GM23248 (cell line): Measurements from ENCODE around the gene EYA4. TPM values are rescaled to one million over a fixed set of nuclear protein-coding genes. Genes with fewer than 3 reads are reported as not detected.

ENCODE experiments used
- DNase-seq: peaks from one replicate; pipeline ENCODE4 v3.0.0-alpha.2; 2015
- H2AFZ ChIP-seq: fragments of 200-600 bp; sonication (generic); 2 replicates; pipeline ENCODE4 v1.6.1; 2016; ENCODE audit warnings: antibody characterized with exemption
- H3F3A ChIP-seq: fragments of 200-600 bp; sonication (generic); 2 replicates; pipeline ENCODE4 v1.6.1; 2016; ENCODE audit warnings: mild to moderate bottlenecking, antibody characterized with exemption, mixed run types; ENCODE audit not compliant: insufficient read depth
- H3K27ac ChIP-seq: fragments of 200-600 bp; sonication (generic); 2 replicates; pipeline ENCODE4 v1.5.1; 2016; ENCODE audit warnings: mild to moderate bottlenecking
- H3K27me3 ChIP-seq: fragments of 200-600 bp; sonication (generic); replicated peaks from 2 replicates; pipeline ENCODE4 v1.6.1; 2016; ENCODE audit warnings: mild to moderate bottlenecking; ENCODE audit not compliant: insufficient read depth
- H3K36me3 ChIP-seq: fragments of 200-600 bp; sonication (generic); 2 replicates; pipeline ENCODE4 v1.6.1; 2016; ENCODE audit warnings: low read depth, mild to moderate bottlenecking
- H3K4me1 ChIP-seq: fragments of 200-600 bp; sonication (generic); 2 replicates; pipeline ENCODE4 v1.6.1; 2016; ENCODE audit warnings: mild to moderate bottlenecking; ENCODE audit not compliant: insufficient read depth
- H3K4me2 ChIP-seq: fragments of 200-600 bp; sonication (generic); one replicate; pipeline ENCODE4 v1.6.1; 2016; ENCODE audit warnings: mild to moderate bottlenecking; ENCODE audit not compliant: unreplicated experiment
- H3K4me3 ChIP-seq: fragments of 200-600 bp; sonication (generic); 2 replicates; pipeline ENCODE4 v1.5.1; 2016; ENCODE audit warnings: mild to moderate bottlenecking
- H3K79me2 ChIP-seq: fragments of 200-600 bp; sonication (generic); 2 replicates; pipeline ENCODE4 v1.6.1; 2016; ENCODE audit warnings: mild to moderate bottlenecking; ENCODE audit not compliant: insufficient read depth
- H3K9ac ChIP-seq: fragments of 200-600 bp; sonication (generic); 2 replicates; pipeline ENCODE4 v1.6.1; 2016; ENCODE audit warnings: mild to moderate bottlenecking
- H3K9me2 ChIP-seq: fragments of 200-600 bp; sonication (generic); 2 replicates; pipeline ENCODE4 v1.6.1; 2016; ENCODE audit warnings: mixed run types, mild to moderate bottlenecking, moderate library complexity; ENCODE audit not compliant: insufficient read depth
- H3K9me3 ChIP-seq: fragments of 200-600 bp; sonication (generic); one replicate; pipeline ENCODE4 v1.6.1; 2017; ENCODE audit warnings: low read depth
- H4K20me1 ChIP-seq: fragments of 200-600 bp; sonication (generic); 2 replicates; pipeline ENCODE4 v1.6.0; 2016; ENCODE audit not compliant: insufficient read depth
- EZH2 ChIP-seq: fragments of 200-600 bp; sonication (generic); IDR thresholded peaks from 2 replicates; pipeline ENCODE4 v1.6.1; 2018; ENCODE audit warnings: antibody characterized with exemption, mild to moderate bottlenecking; ENCODE audit not compliant: insufficient read depth, poor library complexity, severe bottlenecking
- EZH2phosphoT487 ChIP-seq: fragments of 200-600 bp; sonication (generic); IDR thresholded peaks from 2 replicates; pipeline ENCODE4 v1.6.1; 2018; ENCODE audit warnings: antibody characterized with exemption, moderate library complexity, mild to moderate bottlenecking, low read depth; ENCODE audit not compliant: insufficient read depth
- WGBS, 2 experiments: methylation state at CpG; one replicate each; pipeline ENCODE4 v1.1.6; 2015 to 2017; ENCODE audit warnings: low lambda C conversion rate in 2 of 2, low coverage in 1 of 2; ENCODE audit errors: missing lambda C conversion rate in 2 of 2; 5-methylcytosine and 5-hydroxymethylcytosine counted together
- in situ Hi-C: fragments of 300-500 bp; cut with MboI; formaldehyde crosslinking; loops from 2 replicates; pipeline ENCODE4 v1.15.0; 2020
- polyA plus RNA-seq: library from polyadenylated mRNA; unstranded; fragments of >200 nt; fragmentation: Nextera tagmentation; extraction: Ambion mirVana; gene quantifications from 2 replicates; pipeline ENCODE4 v1.2.1, GENCODE V29; 2016
- total RNA-seq: library from RNA; depleted of rRNA; stranded (reverse); fragments of >200 nt; shearing (Covaris generic); gene quantifications from 2 replicates; pipeline ENCODE4 v1.2.3, GENCODE V29; 2014

EYA4 gene
- total and polyA plus RNA-seq, 2 experiments from 2014 or later: not detected

- WGBS, 2 experiments: 44 to 57% methylated on average over 3 of the region's 3 CpGs
- Histone ChIP-seq H3K79me2 (no peaks in the 10 kb centered on the region), H3K27me3 (peaks cover 17% of the 10 kb centered on the region), H3K9me2 (no peaks in the 10 kb centered on the region), H3K9ac (no peak overlapping the region), H3K4me2 (no peak overlapping the region), H3K4me3 (no peak overlapping the region), H3F3A (no peaks in the 10 kb centered on the region), H3K4me1 (no peaks in the 10 kb centered on the region), H4K20me1 (no peaks in the 10 kb centered on the region), H3K27ac (no peak overlapping the region), H2AFZ (no peak overlapping the region), H3K9me3 (no peaks in the 10 kb centered on the region), H3K36me3 (no peaks in the 10 kb centered on the region)
- no peak for TF ChIP-seq EZH2phosphoT487
- no peak for TF ChIP-seq EZH2
- in situ Hi-C loops: no loop called here
- DNase-seq: no peak
Observed at GRCh38 chr6:133428295-133428694, 187.1 kb downstream of the EYA4 start.

GRCh38 chr6:133430530-133430929, 189.4 kb downstream of the EYA4 start:
- Histone ChIP-seq H4K20me1 (no peaks in the 10 kb centered on the region), H3K36me3 (no peaks in the 10 kb centered on the region), H3K4me3 (no peak overlapping the region), H3K4me2 (no peak overlapping the region), H3F3A (no peaks in the 10 kb centered on the region), H3K4me1 (no peaks in the 10 kb centered on the region), H3K9me2 (no peaks in the 10 kb centered on the region), H3K9me3 (no peaks in the 10 kb centered on the region), H3K27me3 (peaks cover 17% of the 10 kb centered on the region), H2AFZ (no peak overlapping the region), H3K27ac (no peak overlapping the region), H3K79me2 (no peaks in the 10 kb centered on the region), H3K9ac (no peak overlapping the region)
- TF ChIP-seq EZH2 (no peak), EZH2phosphoT487 (no peak)
- in situ Hi-C loops: no loop called here
- no peak for DNase-seq

GRCh38 chr6:133431031-133431430, 189.9 kb downstream of the EYA4 start:
- Histone ChIP-seq H3K4me1 (no peaks in the 10 kb centered on the region), H4K20me1 (no peaks in the 10 kb centered on the region), H3K9me3 (no peaks in the 10 kb centered on the region), H3K9ac (no peak overlapping the region), H3K27me3 (peaks cover 14% of the 10 kb centered on the region), H3K36me3 (no peaks in the 10 kb centered on the region), H3K9me2 (no peaks in the 10 kb centered on the region), H3K4me3 (no peak overlapping the region), H3K27ac (no peak overlapping the region), H3K4me2 (no peak overlapping the region), H3K79me2 (no peaks in the 10 kb centered on the region), H3F3A (no peaks in the 10 kb centered on the region), H2AFZ (no peak overlapping the region)
- no peak for DNase-seq
- TF ChIP-seq EZH2: no peak
- TF ChIP-seq EZH2phosphoT487: no peak
- in situ Hi-C loops: no loop called here

GRCh38 chr6:133432021-133432989, 191.1 kb downstream of the EYA4 start:
- Histone ChIP-seq H3K36me3 (no peaks in the 10 kb centered on the region), H3F3A (no peaks in the 10 kb centered on the region), H3K27me3 (peaks cover 7% of the 10 kb centered on the region; the same call in 1 of the 2 replicates), H3K9me3 (no peaks in the 10 kb centered on the region), H3K9ac (no peak overlapping the region), H3K27ac (no peak overlapping the region), H4K20me1 (no peaks in the 10 kb centered on the region), H3K4me1 (no peaks in the 10 kb centered on the region), H3K4me3 (no peak overlapping the region), H3K9me2 (no peaks in the 10 kb centered on the region), H3K4me2 (no peak overlapping the region), H2AFZ (no peak overlapping the region), H3K79me2 (no peaks in the 10 kb centered on the region)
- in situ Hi-C loops: no loop called here
- WGBS, 2 experiments: 43 to 44% methylated on average over 9 of the region's 9 CpGs
- TF ChIP-seq EZH2 (no peak), EZH2phosphoT487 (no peak)
- no peak for DNase-seq
